GM23248 (cell line): ENCODE results near the gene GRID2.

Experiments
- EZH2 ChIP-seq: fragments of 200-600 bp; sonication (generic); IDR thresholded peaks from 2 replicates; pipeline ENCODE4 v1.6.1; 2018; ENCODE audit warnings: antibody characterized with exemption, mild to moderate bottlenecking; ENCODE audit not compliant: insufficient read depth, poor library complexity, severe bottlenecking
- EZH2phosphoT487 ChIP-seq: fragments of 200-600 bp; sonication (generic); IDR thresholded peaks from 2 replicates; pipeline ENCODE4 v1.6.1; 2018; ENCODE audit warnings: antibody characterized with exemption, moderate library complexity, mild to moderate bottlenecking, low read depth; ENCODE audit not compliant: insufficient read depth

DNA sequence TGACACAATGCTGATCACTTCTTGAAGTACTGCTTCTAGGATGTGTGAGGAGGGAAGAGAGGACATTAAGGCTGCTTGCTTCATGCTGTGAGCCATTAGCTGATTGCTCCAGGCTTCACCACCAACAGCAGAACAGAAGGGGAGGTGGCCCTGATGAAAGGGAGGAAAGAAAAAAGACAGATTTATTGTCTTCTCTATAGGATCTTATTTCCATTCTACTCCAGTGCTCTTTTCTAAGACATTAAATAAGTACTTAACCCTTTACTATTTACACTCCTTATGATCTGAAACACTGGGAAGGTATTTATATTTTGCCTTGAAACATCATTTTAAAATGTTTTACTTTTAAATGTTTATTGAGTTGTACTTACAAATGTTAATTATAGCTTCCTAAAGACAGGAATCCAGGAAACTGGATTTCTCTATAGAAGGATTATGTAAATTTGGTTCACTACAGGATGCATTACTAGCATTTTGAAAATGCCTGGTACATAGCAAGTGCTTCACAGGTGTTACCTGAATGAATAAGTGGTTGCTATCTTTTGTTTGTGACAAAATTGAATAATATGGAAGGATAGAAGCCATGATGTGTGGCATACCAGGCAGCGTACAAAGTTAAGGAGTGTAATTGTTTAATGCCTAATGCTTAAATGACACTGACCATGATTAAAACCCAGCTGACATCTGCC lies 843.9 kb downstream of the GRID2 start:
- no peak for TF ChIP-seq EZH2
- TF ChIP-seq EZH2phosphoT487: no peak
